Astrocyte (in vitro differentiated cells and primary cell): Measurements from ENCODE around the gene FBXO31.

Experiments used
- EZH2 ChIP-seq: IDR thresholded peaks from 2 replicates; pipeline ENCODE4 v1.6.1; 2012; ENCODE audit warnings: mild to moderate bottlenecking, low read length, inconsistent platforms; ENCODE audit not compliant: insufficient read depth
- TF ChIP-seq, protein P1 (sequence below): IDR thresholded peaks from 2 replicates; pipeline ENCODE4 v1.5.1; 2011; ENCODE audit warnings: low read depth, mild to moderate bottlenecking, inconsistent platforms, low read length, moderate library complexity; ENCODE audit not compliant: insufficient read depth

DNA sequence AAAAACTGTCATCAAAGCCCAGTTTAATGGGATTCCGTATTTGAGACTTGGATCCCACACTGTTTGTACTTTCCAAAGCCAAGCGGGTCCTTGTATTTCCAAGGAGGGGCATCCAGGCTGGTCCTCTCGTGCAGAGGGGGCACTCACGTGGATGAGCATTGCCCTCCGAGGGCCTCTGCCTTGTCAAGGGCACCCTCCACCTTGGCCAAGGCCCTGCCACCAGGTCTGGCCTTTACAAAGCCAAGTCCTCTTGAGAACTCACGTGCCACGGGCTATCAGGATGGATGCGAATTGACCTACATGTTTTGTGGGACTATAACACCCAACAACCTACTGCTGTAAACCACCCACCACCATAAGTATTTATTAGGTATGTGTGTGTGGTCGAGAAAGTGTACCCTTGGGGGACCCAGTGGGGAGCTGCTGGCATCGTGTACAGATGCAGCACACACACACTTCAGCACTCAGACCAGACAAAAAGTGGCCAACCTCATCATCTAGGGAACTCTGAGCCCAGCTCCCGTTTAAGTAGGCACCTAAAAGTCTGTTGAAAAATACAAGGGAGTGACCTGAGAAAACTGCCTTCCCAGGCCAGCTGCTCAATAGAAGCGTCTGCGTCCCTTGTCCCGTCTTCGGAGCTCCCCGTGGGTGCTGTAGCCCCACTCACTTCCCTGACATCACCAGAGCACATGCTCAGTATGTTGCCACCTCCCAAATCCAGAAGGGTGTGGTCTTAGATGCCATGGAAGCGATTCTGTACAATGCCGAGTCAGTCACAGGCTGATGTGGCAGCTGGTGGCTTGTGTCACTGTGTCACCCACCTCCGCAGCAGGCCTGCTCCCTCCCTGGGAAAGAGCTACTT is 21.4 kb upstream of the FBXO31 start:
- TF ChIP-seq, protein P1, sequence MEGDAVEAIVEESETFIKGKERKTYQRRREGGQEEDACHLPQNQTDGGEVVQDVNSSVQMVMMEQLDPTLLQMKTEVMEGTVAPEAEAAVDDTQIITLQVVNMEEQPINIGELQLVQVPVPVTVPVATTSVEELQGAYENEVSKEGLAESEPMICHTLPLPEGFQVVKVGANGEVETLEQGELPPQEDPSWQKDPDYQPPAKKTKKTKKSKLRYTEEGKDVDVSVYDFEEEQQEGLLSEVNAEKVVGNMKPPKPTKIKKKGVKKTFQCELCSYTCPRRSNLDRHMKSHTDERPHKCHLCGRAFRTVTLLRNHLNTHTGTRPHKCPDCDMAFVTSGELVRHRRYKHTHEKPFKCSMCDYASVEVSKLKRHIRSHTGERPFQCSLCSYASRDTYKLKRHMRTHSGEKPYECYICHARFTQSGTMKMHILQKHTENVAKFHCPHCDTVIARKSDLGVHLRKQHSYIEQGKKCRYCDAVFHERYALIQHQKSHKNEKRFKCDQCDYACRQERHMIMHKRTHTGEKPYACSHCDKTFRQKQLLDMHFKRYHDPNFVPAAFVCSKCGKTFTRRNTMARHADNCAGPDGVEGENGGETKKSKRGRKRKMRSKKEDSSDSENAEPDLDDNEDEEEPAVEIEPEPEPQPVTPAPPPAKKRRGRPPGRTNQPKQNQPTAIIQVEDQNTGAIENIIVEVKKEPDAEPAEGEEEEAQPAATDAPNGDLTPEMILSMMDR, result no peak
- TF ChIP-seq EZH2, result no peak
